Stimulated activated CD4-positive, alpha-beta T cell treated with anti-CD3 and anti-CD28 coated beads, Interleukin-4, amount 100 ng/mL, for 24 hours (primary cell): ENCODE data around the gene TGFA.

ENCODE experiments used
- DNase-seq: peaks from one replicate; pipeline ENCODE4 v3.0.0-alpha.2; 2020

The TGFA gene

GRCh38 chr2:70412294-70413070 lies 141.1 kb downstream of the TGFA start:
- no peak for DNase-seq

- no peak for DNase-seq
Observed at GRCh38 chr2:70411483-70412125, 142.0 kb downstream of the TGFA start.

GRCh38 chr2:70403267-70404053 lies 150.2 kb downstream of the TGFA start:
- DNase-seq = no peak

GRCh38 chr2:70400539-70400938 lies 153.1 kb downstream of the TGFA start:
- no peak for DNase-seq

GRCh38 chr2:70399046-70399445 lies 154.6 kb downstream of the TGFA start:
- DNase-seq = no peak
